Adrenal gland (tissue), 12 donors: ENCODE data around the gene BCL11B. TPM values are rescaled to one million over a fixed set of nuclear protein-coding genes. Genes with fewer than 3 reads are reported as not detected.

Source experiments
- DNase-seq, 7 donors: peaks; one replicate each; pipeline ENCODE4 v3.0.0-alpha.2; 2019 to 2020
- H3K27ac ChIP-seq, 5 donors: fragments of 200-600 bp; sonication (generic) in 4 of 5; 1 replicate in 3 of 5; 2 replicates in 2 of 5; pipeline versions ENCODE4 v1.5.1 to v1.8.0; 2016 to 2020; ENCODE audit warnings: mild to moderate bottlenecking in 1 of 5
- H3K27me3 ChIP-seq: fragments of 200-600 bp; 2 replicates; pipeline ENCODE4 v1.8.0; 2021
- H3K36me3 ChIP-seq, 2 donors: fragments of 200-600 bp; replicated peaks in 1 of 2; 1 replicate in 1 of 2; 2 replicates in 1 of 2; pipeline versions ENCODE4 v1.5.1 to v1.8.0; 2018 to 2022
- H3K4me1 ChIP-seq, 2 donors: fragments of 200-600 bp; replicated peaks in 1 of 2; 1 replicate in 1 of 2; 2 replicates in 1 of 2; pipeline versions ENCODE4 v1.5.1 to v1.8.0; 2018 to 2021
- H3K4me3 ChIP-seq, 4 donors: fragments of 200-600 bp; sonication (generic) in 3 of 4; one replicate each; pipeline ENCODE4 v1.5.1; 2016 to 2018
- H3K9me3 ChIP-seq, 3 donors: fragments of 200-600 bp; sonication (generic) in 1 of 3; replicated peaks in 1 of 3; 1 replicate in 2 of 3; 2 replicates in 1 of 3; pipeline versions ENCODE4 v1.5.1 to v1.8.0; 2016 to 2021
- CTCF ChIP-seq, 6 experiments: fragments of 450-650 bp in 4 of 6; fragments of 200-600 bp in 2 of 6; sonication (generic) in 1 of 6; IDR thresholded peaks; 1 replicate in 5 of 6; 2 replicates in 1 of 6; pipeline versions ENCODE4 v1.5.1 to v1.8.0; 2016 to 2021; ENCODE audit warnings: antibody characterized with exemption in 6 of 6, mild to moderate bottlenecking in 2 of 6, moderate library complexity in 1 of 6
- POLR2A ChIP-seq, 2 donors: fragments of 450-650 bp; IDR thresholded peaks; one replicate each; pipeline ENCODE4 v1.6.1; 2017; ENCODE audit warnings: antibody characterized with exemption in 2 of 2, mild to moderate bottlenecking in 2 of 2, moderate library complexity in 1 of 2
- WGBS, 4 donors: extraction: QIAGEN DNeasy Blood & Tissue Kit in 2 of 4; methylation state at CpG; one replicate each; pipeline versions ENCODE4 v1.1.5 to v1.1.7; 2013 to 2017; 5-methylcytosine and 5-hydroxymethylcytosine counted together
- intact Hi-C, 2 donors: fragments of 100-400 bp; cut with DNase I; formaldehyde crosslinking; loops; one replicate each; pipeline versions ENCODE4 v1.14.1 to v1.15.0; 2022 to 2023
- polyA plus RNA-seq, 3 donors: library from polyadenylated mRNA; stranded (reverse); fragments of 200-250 nt in 2 of 3; fragments of 350-450 nt in 1 of 3; fragmentation: Illumina TruSeq in 1 of 3; extraction: RNeasy Lipid Tissue Mini Kit (QIAGEN cat#74804) in 1 of 3; gene quantifications; one replicate each; pipeline ENCODE4 v1.2.3, GENCODE V29; 2013 to 2014
- total RNA-seq, 9 donors: library from RNA; depleted of rRNA in 4 of 9; stranded (reverse); fragments of >200 nt in 4 of 9; fragments of 120-200 nt in 1 of 9; fragmentation: NEBNext Ultra II Directional in 1 of 9; extraction: Animal tissue kit (Norgen Biotek cat#: 25700) in 1 of 9; gene quantifications; one replicate each; pipeline versions ENCODE4 v1.1.0 to v1.2.4, GENCODE V29; 2013 to 2023
- donor health status: healthy with polysubstance abuse.
- donor health status: Bipolar disorder and iron deficiency.
- donor health status: DM: yes; HTN: yes; CAD: no.
- donor health status: DM: no; HTN: no; CAD: no.
- donor health status: DM: no; HTN: no; CAD: no.
- donor health status: DM: yes; HTN: yes; CAD: no.

The BCL11B gene
- total and polyA plus RNA-seq, 12 donors: 0.24 to 3.2 (median 0.54) TPM

GRCh38 chr14:99254328-99255009 lies 17.5 kb downstream of the BCL11B start:
- no peaks in the 10 kb centered on the region for H3K36me3 ChIP-seq
- DNase-seq: no peak
- no peaks in the 10 kb centered on the region for H3K4me1 ChIP-seq
- no peaks in the 10 kb centered on the region for H3K9me3 ChIP-seq
- no peak overlapping the region for H3K27ac ChIP-seq
- 73 to 85% (median 79%) methylated on average over 13 to 16 of the region's 16 CpGs for WGBS, 4 donors
- TF ChIP-seq POLR2A (IDR thresholded peaks at IDR 0.05): no peak
- TF ChIP-seq CTCF (IDR thresholded peaks at IDR 0.05): no peak
- intact Hi-C loops: no loop called here
- peaks cover 10% of the 10 kb centered on the region for H3K27me3 ChIP-seq
- no peak overlapping the region for H3K4me3 ChIP-seq

DNA sequence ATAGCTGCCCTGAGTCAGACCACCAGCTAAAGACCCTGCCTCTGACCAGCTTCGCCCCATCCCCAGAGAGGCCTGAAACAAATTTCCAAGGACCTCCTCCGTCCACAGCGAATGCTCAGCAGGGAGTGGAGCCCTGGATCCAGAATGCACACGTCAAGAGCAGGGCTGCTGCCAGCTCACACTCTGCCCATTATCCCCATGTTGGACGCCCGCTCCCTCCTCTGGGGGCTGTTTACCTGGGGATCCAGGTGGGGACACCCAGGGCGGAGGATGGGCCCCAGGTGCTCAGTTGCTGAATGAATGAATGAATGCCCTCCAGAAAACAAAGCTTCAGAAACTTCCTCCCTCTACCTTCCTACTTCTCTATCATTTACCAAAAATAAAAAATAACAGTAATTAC lies 18.1 kb downstream of the BCL11B start:
- intact Hi-C loops: no loop called here
- Histone ChIP-seq H3K4me3 (no peak overlapping the region), H3K27ac (no peak overlapping the region), H3K27me3 (peaks cover 13% of the 10 kb centered on the region), H3K4me1 (no peaks in the 10 kb centered on the region), H3K36me3 (no peaks in the 10 kb centered on the region), H3K9me3 (no peaks in the 10 kb centered on the region)
- TF ChIP-seq CTCF (IDR thresholded peaks at IDR 0.05) (no peak), POLR2A (IDR thresholded peaks at IDR 0.05) (no peak)
- WGBS, 4 donors: 75 to 87% (median 85%) methylated on average over 7 of the region's 7 CpGs
- no peak for DNase-seq

DNA sequence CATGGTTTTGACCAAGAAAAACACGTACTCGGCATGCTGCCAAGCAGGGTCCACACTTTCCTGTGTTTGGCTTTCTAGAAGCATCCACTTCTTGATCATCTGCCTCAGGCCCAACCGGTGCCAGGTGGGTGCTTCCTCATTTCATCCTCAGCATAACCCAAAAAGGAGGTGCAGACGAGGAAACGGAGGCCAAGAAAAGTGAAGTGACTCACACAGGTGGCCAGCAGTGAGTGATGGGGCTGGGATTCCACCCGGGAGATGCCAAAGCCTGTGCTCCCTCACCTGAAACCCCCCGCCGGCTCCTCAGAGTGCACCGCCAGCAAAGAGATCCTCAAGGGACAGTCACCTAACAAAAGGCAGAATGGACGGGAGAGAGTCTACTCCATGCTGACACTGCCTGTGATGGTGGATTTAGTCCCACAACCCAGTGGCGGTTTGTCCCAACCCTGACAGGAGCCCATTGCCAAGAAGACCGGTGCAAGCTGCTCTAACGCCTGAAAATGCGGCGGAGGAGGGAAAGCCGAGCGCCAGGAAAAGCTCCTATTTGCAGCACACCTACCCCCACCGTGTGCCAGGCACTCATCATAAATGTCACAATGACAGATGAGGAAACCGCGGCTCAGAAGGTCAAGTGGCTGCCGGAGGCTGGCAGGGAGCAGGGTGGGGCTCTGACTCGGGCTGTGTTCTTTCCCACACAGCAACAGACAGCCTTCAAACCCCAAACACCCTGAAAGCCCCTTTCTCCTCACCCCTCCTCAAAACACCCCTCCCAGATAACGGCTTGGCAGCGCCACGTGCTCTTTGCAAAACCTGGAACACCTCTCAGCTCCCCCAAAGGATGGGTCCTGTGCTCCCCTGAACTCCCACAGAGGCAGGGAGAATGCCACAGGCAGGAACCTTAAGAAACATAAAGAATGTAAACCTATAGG lies 18.8 kb downstream of the BCL11B start:
- no peaks in the 10 kb centered on the region for H3K36me3 ChIP-seq
- no peak overlapping the region for H3K27ac ChIP-seq
- TF ChIP-seq CTCF (IDR thresholded peaks at IDR 0.05): no peak
- no peak for TF ChIP-seq POLR2A (IDR thresholded peaks at IDR 0.05)
- H3K27me3 ChIP-seq: peaks cover 18% of the 10 kb centered on the region
- intact Hi-C loops: no loop called here
- no peak for DNase-seq
- H3K4me1 ChIP-seq: no peaks in the 10 kb centered on the region
- no peak overlapping the region for H3K4me3 ChIP-seq
- no peaks in the 10 kb centered on the region for H3K9me3 ChIP-seq
- 61 to 65% (median 65%) methylated on average over 23 to 25 of the region's 25 CpGs for WGBS, 4 donors

GRCh38 chr14:99252443-99252939 lies 19.5 kb downstream of the BCL11B start:
- WGBS, 4 donors: 67 to 80% (median 75%) methylated on average over 9 of the region's 9 CpGs
- H3K4me3 ChIP-seq: no peak overlapping the region
- TF ChIP-seq POLR2A (IDR thresholded peaks at IDR 0.05): no peak
- TF ChIP-seq CTCF (IDR thresholded peaks at IDR 0.05): no peak
- intact Hi-C loops: no loop called here
- H3K27me3 ChIP-seq: peaks cover 25% of the 10 kb centered on the region
- DNase-seq: no peak
- no peaks in the 10 kb centered on the region for H3K9me3 ChIP-seq
- no peaks in the 10 kb centered on the region for H3K36me3 ChIP-seq
- no peak overlapping the region for H3K27ac ChIP-seq
- no peaks in the 10 kb centered on the region for H3K4me1 ChIP-seq
